HG03064 (cell line): ENCODE data around the gene RGS10.
A peak's percentile ranks its signal among the peaks of the same experiment; 100 is the strongest.
"Not testable (repeated sequence)": the region's sequence is repeated elsewhere in the genome, so short reads cannot be mapped to it uniquely, and the experiment has no call there.

Experiments used
- ATAC-seq: cut with Tn5 transposase; IDR thresholded peaks from one replicate; pipeline ENCODE4 v1.9.1; 2021; ENCODE audit warnings: low read depth; ENCODE audit not compliant: unreplicated experiment

RGS10 gene

DNA sequence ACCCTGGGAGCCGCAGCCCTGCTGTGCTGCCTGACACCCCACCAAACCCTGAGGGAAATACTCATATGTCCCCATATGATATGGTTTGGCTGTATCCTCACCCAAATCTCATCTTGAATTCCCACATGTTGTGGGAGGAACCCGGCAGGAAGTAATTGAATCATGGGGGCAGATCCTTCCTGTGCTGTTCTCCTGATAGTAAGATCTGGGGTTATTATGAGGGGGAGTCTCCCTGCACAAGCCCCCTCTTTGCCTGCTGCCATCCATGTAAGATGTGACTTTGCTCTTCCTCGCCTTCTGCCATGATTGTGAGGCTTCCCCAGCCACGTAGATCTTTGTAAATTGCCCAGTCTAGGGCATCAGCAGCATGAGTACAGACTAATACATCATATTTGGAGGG is 68.7 kb downstream of the RGS10 start:
- no peak for ATAC-seq

DNA sequence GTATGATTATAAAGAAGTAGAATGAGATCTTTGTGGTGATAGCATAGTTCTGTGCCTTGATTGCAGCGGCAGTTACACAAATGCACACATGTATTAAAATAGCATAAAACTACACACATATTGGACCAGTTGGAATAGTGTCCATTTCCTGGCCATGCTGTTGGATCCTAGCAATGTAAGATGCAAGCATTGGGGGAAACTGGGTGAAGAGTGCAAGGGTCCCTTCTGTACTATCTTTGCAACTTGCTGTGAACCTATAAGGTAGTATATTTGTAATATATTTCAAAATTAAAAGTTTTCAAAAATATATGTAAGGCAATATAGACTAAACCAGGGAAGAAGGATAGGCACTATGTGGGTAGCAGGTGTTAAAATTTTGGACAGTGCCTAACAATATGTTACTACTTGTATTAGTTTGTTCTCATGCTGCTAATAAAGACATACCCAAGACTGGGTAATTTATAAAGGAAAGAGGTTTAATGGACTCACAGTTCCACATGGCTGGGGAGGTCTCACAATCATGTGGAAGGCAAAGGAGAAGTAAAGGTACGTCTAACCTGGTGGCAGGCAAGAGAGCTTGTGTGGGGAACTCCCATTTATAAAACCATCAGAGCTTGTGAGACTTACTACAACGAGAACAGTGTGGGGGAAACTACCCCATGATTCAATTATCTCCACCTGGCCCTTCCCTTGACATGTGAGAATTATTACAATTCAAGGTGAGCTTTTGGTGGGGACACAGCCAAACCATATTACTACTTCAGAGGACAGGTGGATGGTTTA is 71.4 kb downstream of the RGS10 start:
- no peak for ATAC-seq

- ATAC-seq: no peak
Observed at GRCh38 chr10:119469846-119470245, 72.7 kb downstream of the RGS10 start.

- no peak for ATAC-seq
Observed at GRCh38 chr10:119469325-119469707, 73.2 kb downstream of the RGS10 start.

DNA sequence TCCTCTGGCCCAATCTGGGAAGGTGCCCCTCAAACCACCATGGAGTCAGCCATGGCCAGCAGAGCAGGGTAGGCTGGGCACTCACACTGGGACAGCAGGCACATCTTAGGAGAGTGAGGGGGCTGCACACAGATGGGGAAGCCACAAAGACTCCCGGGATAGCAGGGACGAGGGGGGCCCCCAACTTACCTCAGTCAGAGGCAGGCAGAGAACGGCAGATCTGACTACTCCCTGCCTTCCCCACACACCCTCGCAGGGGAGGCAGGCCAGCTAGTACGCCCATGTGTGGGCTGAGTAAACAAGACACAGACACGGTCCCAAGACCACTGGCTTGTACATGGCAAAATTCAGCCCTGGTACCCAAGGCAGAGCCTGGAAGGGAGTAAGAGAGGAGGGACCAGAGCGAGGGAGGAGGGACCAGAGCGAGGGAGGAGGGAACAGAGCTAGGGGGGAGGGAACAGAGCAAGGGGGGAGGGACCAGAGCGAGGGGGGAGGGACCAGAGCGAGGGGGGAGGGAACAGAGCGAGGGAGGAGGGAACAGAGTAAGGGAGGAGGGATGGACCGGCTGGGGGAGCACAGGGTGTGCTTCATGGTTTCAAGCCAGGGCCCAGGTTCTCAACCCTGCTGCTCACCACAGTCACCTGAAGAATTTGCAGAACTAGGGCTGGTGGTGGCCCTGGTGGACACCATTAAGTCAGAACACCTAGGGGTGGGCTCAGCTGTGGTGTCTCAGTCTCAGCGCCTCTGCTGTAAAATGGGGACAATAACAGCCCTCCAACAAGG is 73.8 kb downstream of the RGS10 start:
- no peak for ATAC-seq

GRCh38 chr10:119466655-119467054 is 75.9 kb downstream of the RGS10 start:
- no peak for ATAC-seq

GRCh38 chr10:119466076-119466475 is 76.4 kb downstream of the RGS10 start:
- ATAC-seq: no peak

- no peak for ATAC-seq
Observed at GRCh38 chr10:119465085-119465484, 77.4 kb downstream of the RGS10 start.

GRCh38 chr10:119463195-119463594 is 79.3 kb downstream of the RGS10 start:
- ATAC-seq: not testable (repeated sequence)

DNA sequence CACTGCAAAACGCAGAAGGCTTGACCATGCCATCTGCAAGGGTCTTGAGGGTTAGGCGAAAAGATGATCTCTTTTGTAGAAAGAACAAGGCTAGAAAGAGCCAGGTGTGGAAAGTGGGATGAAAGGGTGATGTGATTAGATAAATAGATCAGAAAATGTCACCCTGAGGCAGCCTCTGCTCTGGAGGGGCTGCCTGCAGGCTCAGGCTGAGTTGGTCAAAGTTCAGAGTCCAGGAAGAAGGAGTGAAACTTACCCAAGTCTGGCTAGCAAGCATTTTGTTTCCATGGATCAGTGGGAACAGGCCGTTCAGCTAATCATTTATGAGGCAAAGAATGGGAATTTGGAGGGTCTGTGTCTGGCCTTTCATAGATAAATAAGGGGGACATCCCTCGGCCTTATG is 79.7 kb downstream of the RGS10 start:
- no peak for ATAC-seq

GRCh38 chr10:119461923-119462322 is 80.6 kb downstream of the RGS10 start:
- peak; percentile 58 for ATAC-seq

DNA sequence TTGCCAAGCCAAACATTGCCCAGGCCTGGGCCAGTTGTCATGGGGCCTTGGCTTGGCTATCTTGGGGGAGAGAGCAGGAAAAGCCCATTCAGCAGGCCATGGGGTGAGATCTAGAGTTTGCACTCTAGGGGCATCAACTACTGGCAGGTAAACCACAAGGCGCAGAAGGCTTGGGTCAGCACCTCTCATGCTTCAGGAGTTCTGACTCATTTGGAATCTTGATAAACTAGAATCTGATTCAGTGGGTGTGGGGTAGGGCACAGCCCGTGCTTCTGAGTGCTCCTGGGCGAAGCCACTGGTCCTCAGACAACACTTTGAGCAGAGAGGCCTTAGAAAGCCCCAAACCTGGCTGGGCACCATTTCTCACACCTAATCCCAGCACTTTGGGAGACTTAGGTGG is 81.1 kb downstream of the RGS10 start:
- no peak for ATAC-seq

GRCh38 chr10:119460369-119461195 is 81.9 kb downstream of the RGS10 start:
- ATAC-seq: no peak

- ATAC-seq: no peak
Observed at GRCh38 chr10:119459681-119460340, 82.7 kb downstream of the RGS10 start.

DNA sequence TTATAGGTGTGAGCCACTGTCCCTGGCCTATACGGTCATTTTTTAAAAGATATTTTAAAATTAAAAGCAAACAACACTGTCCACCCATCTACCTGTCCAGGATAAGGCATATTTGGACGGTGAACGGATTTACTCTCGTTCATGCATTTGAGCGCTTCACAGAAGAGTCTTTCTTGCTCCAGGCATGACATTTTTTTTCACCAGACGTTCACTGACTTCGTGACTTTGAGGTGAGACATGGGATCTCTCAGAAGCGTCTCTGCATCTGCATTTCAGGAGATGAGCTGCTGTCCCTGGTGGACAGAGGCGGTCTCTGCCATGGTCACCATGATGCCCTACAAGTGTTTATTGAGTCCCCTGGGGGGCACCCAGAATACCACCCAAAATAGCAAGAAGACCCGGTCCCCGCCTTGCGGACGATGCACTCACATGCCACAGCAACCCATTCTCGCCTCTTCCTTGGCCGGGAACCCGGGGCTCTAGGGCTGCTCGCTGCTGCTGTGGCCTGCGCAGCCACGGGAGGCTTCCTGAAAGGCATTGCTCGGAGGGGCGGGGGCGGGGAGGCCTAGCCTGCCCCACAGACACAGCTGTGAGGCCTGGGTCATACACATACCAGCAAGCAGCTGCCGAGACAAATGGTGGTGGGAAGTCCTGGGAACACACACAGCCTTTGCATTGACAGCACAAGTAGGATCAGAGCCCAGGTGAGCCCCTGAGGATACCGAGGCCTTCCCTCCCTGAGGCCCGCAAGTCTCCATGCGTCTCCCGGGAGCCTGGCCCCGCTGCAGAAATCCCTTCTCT is 84.4 kb downstream of the RGS10 start:
- ATAC-seq: no peak

DNA sequence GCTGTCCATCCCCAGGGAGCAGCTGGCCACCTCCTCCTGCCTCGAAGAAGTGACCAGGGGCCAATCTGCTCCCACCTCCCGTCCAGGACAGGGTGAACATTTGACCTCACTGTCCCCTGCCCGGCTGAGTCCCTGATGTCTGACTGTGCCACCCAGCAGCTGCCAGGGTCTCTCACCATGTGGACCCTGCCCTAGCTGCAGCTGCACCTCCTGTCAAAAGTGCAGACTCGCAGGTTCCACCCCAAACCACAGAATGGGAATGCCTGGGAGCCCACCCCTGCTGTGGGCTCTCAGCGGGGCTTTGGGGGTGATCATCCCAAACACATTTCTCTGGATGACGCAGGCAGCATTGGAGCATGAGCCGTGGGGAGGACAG is 86.1 kb downstream of the RGS10 start:
- no peak for ATAC-seq

GRCh38 chr10:119455609-119456434 is 86.7 kb downstream of the RGS10 start:
- no peak for ATAC-seq

DNA sequence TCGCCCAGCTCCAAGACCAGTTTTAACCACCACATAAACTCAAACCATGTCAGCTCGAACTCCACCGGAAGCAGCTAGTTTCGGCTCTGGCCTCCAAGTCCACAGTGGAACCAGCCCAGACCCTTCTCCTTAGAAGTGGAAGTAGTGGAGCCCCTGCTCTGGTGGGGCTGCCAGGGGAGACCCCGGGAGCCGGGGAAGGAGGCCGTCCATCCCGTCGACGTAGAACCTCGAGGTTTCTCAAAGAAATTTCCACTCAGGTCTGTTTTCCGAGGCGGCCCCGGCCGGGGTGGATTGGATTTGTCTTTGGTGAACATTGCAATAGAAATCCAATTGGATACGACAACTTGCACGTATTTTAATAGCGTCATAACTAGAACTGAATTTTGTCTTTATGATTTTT is 87.5 kb downstream of the RGS10 start:
- no peak for ATAC-seq

DNA sequence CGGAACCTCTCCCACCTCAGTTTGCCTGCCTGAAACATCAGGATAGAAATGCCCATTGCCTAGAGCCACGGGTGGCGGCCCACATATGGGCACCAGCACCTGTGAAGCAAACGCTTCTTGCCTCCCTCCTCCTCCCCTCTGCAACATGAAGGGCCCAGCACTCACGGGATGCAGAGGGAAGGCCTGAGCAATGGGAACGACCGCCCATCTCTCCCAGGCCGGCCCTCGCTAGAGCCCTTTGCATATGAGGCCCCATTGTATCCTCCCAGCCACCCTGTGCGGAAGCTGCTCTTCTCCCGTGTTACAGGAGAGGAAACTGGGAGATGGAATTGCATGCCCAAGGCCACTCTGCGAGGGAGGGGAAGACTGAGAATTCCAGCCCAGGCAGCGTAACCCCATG is 88.2 kb downstream of the RGS10 start:
- ATAC-seq: no peak
